ENCODE results near the gene QRSL1. TPM values are rescaled to one million over a fixed set of nuclear protein-coding genes. Genes with fewer than 3 reads are reported as not detected.

The QRSL1 gene
- total RNA-seq, 1 donor from 2014 or later, result 23.1 TPM

GRCh38 chr6:106599440-106599839 is 29.9 kb upstream of the QRSL1 start:
- H3K4me3 ChIP-seq, result no peak overlapping the region
- H3K27ac ChIP-seq (replicated peaks), result no peak overlapping the region
- intact Hi-C loops (cut with micrococcal nuclease), result no loop called here
- no peak for TF ChIP-seq CTCF (IDR thresholded peaks at IDR 0.05; ENCODE audit: borderline replicate concordance)
- H3K4me1 ChIP-seq, result no peaks in the 10 kb centered on the region
- H3K27me3 ChIP-seq (ENCODE audit: low read depth), result no peaks in the 10 kb centered on the region
- DNase-seq, result no peak
- H3K36me3 ChIP-seq, result peaks cover 18% of the 10 kb centered on the region
- H3K9me3 ChIP-seq (replicated peaks), result no peaks in the 10 kb centered on the region

- no peak for TF ChIP-seq CTCF (IDR thresholded peaks at IDR 0.05; ENCODE audit: borderline replicate concordance)
- H3K27me3 ChIP-seq (ENCODE audit: low read depth), result no peaks in the 10 kb centered on the region
- H3K4me3 ChIP-seq, result no peak overlapping the region
- H3K4me1 ChIP-seq, result no peaks in the 10 kb centered on the region
- H3K27ac ChIP-seq (replicated peaks), result no peak overlapping the region
- peaks cover 18% of the 10 kb centered on the region for H3K36me3 ChIP-seq
- DNase-seq, result no peak
- no peaks in the 10 kb centered on the region for H3K9me3 ChIP-seq (replicated peaks)
- intact Hi-C loops (cut with micrococcal nuclease), result no loop called here
Observed at GRCh38 chr6:106600329-106600728, 29.0 kb upstream of the QRSL1 start.

- H3K27me3 ChIP-seq (ENCODE audit: low read depth), result no peaks in the 10 kb centered on the region
- H3K4me3 ChIP-seq, result no peak overlapping the region
- H3K27ac ChIP-seq (replicated peaks), result no peak overlapping the region
- H3K36me3 ChIP-seq, result peaks cover 9% of the 10 kb centered on the region
- no peaks in the 10 kb centered on the region for H3K4me1 ChIP-seq
- DNase-seq, result no peak
- intact Hi-C loops (cut with micrococcal nuclease), result no loop called here
- TF ChIP-seq CTCF (IDR thresholded peaks at IDR 0.05; ENCODE audit: borderline replicate concordance), result peak; percentile 56
- H3K9me3 ChIP-seq (replicated peaks), result no peaks in the 10 kb centered on the region
Observed at GRCh38 chr6:106608080-106608668, 21.2 kb upstream of the QRSL1 start.

GRCh38 chr6:106609699-106610098 is 19.7 kb upstream of the QRSL1 start:
- no peaks in the 10 kb centered on the region for H3K4me1 ChIP-seq
- H3K27me3 ChIP-seq (ENCODE audit: low read depth), result no peaks in the 10 kb centered on the region
- intact Hi-C loops (cut with micrococcal nuclease), result no loop called here
- no peak overlapping the region for H3K4me3 ChIP-seq
- no peak for TF ChIP-seq CTCF (IDR thresholded peaks at IDR 0.05; ENCODE audit: borderline replicate concordance)
- H3K9me3 ChIP-seq (replicated peaks), result no peaks in the 10 kb centered on the region
- no peak overlapping the region for H3K27ac ChIP-seq (replicated peaks)
- DNase-seq, result no peak
- peaks cover 15% of the 10 kb centered on the region for H3K36me3 ChIP-seq

- DNase-seq, result no peak
- TF ChIP-seq CTCF (IDR thresholded peaks at IDR 0.05; ENCODE audit: borderline replicate concordance), result no peak
- intact Hi-C loops (cut with micrococcal nuclease), result no loop called here
- Histone ChIP-seq H3K27ac (replicated peaks) (no peak overlapping the region), H3K9me3 (replicated peaks) (no peaks in the 10 kb centered on the region), H3K36me3 (peaks cover 21% of the 10 kb centered on the region), H3K27me3 (ENCODE audit: low read depth) (no peaks in the 10 kb centered on the region), H3K4me1 (no peaks in the 10 kb centered on the region), H3K4me3 (no peak overlapping the region)
Observed at GRCh38 chr6:106611030-106611429, 18.3 kb upstream of the QRSL1 start.

All from left ventricle myocardium inferior (tissue), 1 donor.